HepG2 (cell line): ENCODE data around the gene CCDC154. TPM values are rescaled to one million over a fixed set of nuclear protein-coding genes. Genes with fewer than 3 reads are reported as not detected.

Experiments
- CENPX ChIP-seq: sonication (generic); formaldehyde crosslinking; IDR thresholded peaks from 2 replicates; pipeline ENCODE4 v1.9.0; 2021; ENCODE audit warnings: mild to moderate bottlenecking, missing genetic modification reagents, moderate library complexity
- DDIT3 ChIP-seq: sonication (generic); formaldehyde crosslinking; IDR thresholded peaks from 2 replicates; pipeline ENCODE4 v1.4.0; 2020; ENCODE audit warnings: mild to moderate bottlenecking, missing genetic modification reagents
- FIP1L1 ChIP-seq: fragments of 200-400 bp; formaldehyde crosslinking; IDR thresholded peaks from 2 replicates; pipeline ENCODE4 v1.6.1; 2018; ENCODE audit warnings: low read depth, mild to moderate bottlenecking, low read length, moderate library complexity, borderline replicate concordance; ENCODE audit not compliant: insufficient read depth
- FOXK1 ChIP-seq: sonication (generic); formaldehyde crosslinking; IDR thresholded peaks from 2 replicates; pipeline ENCODE4 v1.4.0; 2020; ENCODE audit warnings: low read depth, missing genetic modification reagents, borderline replicate concordance
- GRHL1 ChIP-seq: sonication (generic); formaldehyde crosslinking; conservative IDR thresholded peaks from 2 replicates; pipeline ENCODE4 v1.8.0; 2022; ENCODE audit warnings: missing genetic modification reagents
- HDAC1 ChIP-seq: sonication (generic); formaldehyde crosslinking; IDR thresholded peaks from 2 replicates; pipeline ENCODE4 v1.5.1; 2020; ENCODE audit warnings: mild to moderate bottlenecking, missing genetic modification reagents
- HMG20A ChIP-seq: IDR thresholded peaks from 2 replicates; pipeline ENCODE4 v1.6.1; 2016; ENCODE audit warnings: borderline replicate concordance
- KAT7 ChIP-seq: IDR thresholded peaks from 2 replicates; pipeline ENCODE4 v1.6.1; 2018; ENCODE audit warnings: borderline replicate concordance, missing compliant biosample characterization
- KAT8 ChIP-seq: IDR thresholded peaks from 2 replicates; pipeline ENCODE4 v1.6.1; 2016; ENCODE audit warnings: missing genetic modification reagents, missing compliant biosample characterization
- MATR3 ChIP-seq: sonication (generic); formaldehyde crosslinking; IDR thresholded peaks from 2 replicates; pipeline ENCODE4 v1.4.0; 2020; ENCODE audit warnings: missing genetic modification reagents
- MBD4 ChIP-seq: IDR thresholded peaks from 2 replicates; pipeline ENCODE4 v1.6.1; 2012; ENCODE audit warnings: low read length, inconsistent platforms, borderline replicate concordance
- POLR2AphosphoS2 ChIP-seq: IDR thresholded peaks from 2 replicates; pipeline ENCODE4 v1.6.1; 2011; ENCODE audit warnings: low read depth, low read length, improper control_type of control experiment
- SRSF9 ChIP-seq: fragments of 200-400 bp; formaldehyde crosslinking; IDR thresholded peaks from 2 replicates; pipeline ENCODE4 v1.6.1; 2018; ENCODE audit warnings: borderline replicate concordance, mild to moderate bottlenecking, low read depth, low read length; ENCODE audit not compliant: insufficient read depth, poor library complexity, severe bottlenecking
- THRA ChIP-seq: sonication (generic); formaldehyde crosslinking; IDR thresholded peaks from 2 replicates; pipeline ENCODE4 v1.4.0; 2020; ENCODE audit warnings: missing genetic modification reagents, borderline replicate concordance
- TRAFD1 ChIP-seq: sonication (generic); formaldehyde crosslinking; IDR thresholded peaks from 2 replicates; pipeline ENCODE4 v1.5.1; 2020; ENCODE audit warnings: missing genetic modification reagents, mild to moderate bottlenecking, borderline replicate concordance
- ZFX ChIP-seq: sonication (generic); formaldehyde crosslinking; IDR thresholded peaks from 2 replicates; pipeline ENCODE4 v1.4.0; 2020; ENCODE audit warnings: mild to moderate bottlenecking, low read depth, missing genetic modification reagents, moderate library complexity
- ZNF234 ChIP-seq: sonication (generic); formaldehyde crosslinking; conservative IDR thresholded peaks from 2 replicates; pipeline ENCODE4 v1.5.1; 2020; ENCODE audit warnings: mild to moderate bottlenecking, missing genetic modification reagents
- ZNF414 ChIP-seq: sonication (generic); formaldehyde crosslinking; IDR thresholded peaks from 2 replicates; pipeline ENCODE4 v1.5.0; 2020; ENCODE audit warnings: missing genetic modification reagents
- ZNF569 ChIP-seq: sonication (generic); formaldehyde crosslinking; IDR thresholded peaks from 2 replicates; pipeline ENCODE4 v1.5.0; 2020; ENCODE audit warnings: mild to moderate bottlenecking, missing genetic modification reagents, moderate library complexity, borderline replicate concordance
- ZNF577 ChIP-seq: sonication (generic); formaldehyde crosslinking; IDR thresholded peaks from 2 replicates; pipeline ENCODE4 v1.4.0; 2020; ENCODE audit warnings: mild to moderate bottlenecking, low read depth, missing genetic modification reagents, borderline replicate concordance
- ZNF878 ChIP-seq: sonication (generic); formaldehyde crosslinking; IDR thresholded peaks from 2 replicates; pipeline ENCODE4 v1.8.1; 2023; ENCODE audit warnings: mild to moderate bottlenecking, missing genetic modification reagents, moderate library complexity
- polyA plus RNA-seq, 8 experiments: library from polyadenylated mRNA; depleted of rRNA in 3 of 8; stranded (reverse) in 7 of 8; unstranded in 1 of 8; fragments of >200 nt; fragmentation: Illumina TruSeq in 4 of 8; extraction: Trizol in 4 of 8; gene quantifications; 2 replicates each; pipeline versions ENCODE4 v1.2.1 to v1.2.3, GENCODE V29; 2011 to 2016; ENCODE audit warnings: low read depth in 4 of 8, missing spikeins in 1 of 8, mixed read lengths in 1 of 8; ENCODE audit not compliant: insufficient read depth in 1 of 8
- total RNA-seq, 5 experiments: library from RNA; depleted of rRNA; stranded (reverse); fragments of >200 nt; fragmentation: Illumina TruSeq; extraction: Trizol; gene quantifications; 2 replicates each; pipeline ENCODE4 v1.2.3, GENCODE V29; 2016; ENCODE audit warnings: low read depth in 1 of 5

Gene CCDC154
- total and polyA plus RNA-seq, 2 of the 13 experiments (the other 11 are each of a cell fraction or from before 2014, with no cell fraction given): 0.92 to 1.5 TPM

- no peak for TF ChIP-seq DDIT3 (CRISPR knock-in tag)
- no peak for TF ChIP-seq POLR2AphosphoS2
- TF ChIP-seq FOXK1 (CRISPR knock-in tag): peak; percentile 99
- no peak for TF ChIP-seq MATR3 (CRISPR knock-in tag)
- TF ChIP-seq KAT7 (CRISPR knock-in tag): 0 out of 2 replicates have a peak, but pooled peaks have one; percentile 58
- peak; percentile 96 for TF ChIP-seq ZFX (CRISPR knock-in tag)
- TF ChIP-seq KAT8 (CRISPR knock-in tag): peak; percentile 98
- no peak; the same call in 1 of the 2 replicates for TF ChIP-seq HMG20A (CRISPR knock-in tag)
- peak; percentile 99 for TF ChIP-seq HDAC1 (CRISPR knock-in tag)
- TF ChIP-seq MBD4: no peak
- no peak for TF ChIP-seq CENPX
- no peak for TF ChIP-seq ZNF234 (CRISPR knock-in tag)
- no peak; the same call in 1 of the 2 replicates for TF ChIP-seq ZNF569 (CRISPR knock-in tag)
- TF ChIP-seq THRA (CRISPR knock-in tag): peak; percentile 59; the same call in 1 of the 2 replicates
- no peak for TF ChIP-seq TRAFD1 (CRISPR knock-in tag)
- no peak; the same call in 1 of the 2 replicates for TF ChIP-seq ZNF414 (CRISPR knock-in tag)
- no peak for TF ChIP-seq ZNF577
- TF ChIP-seq ZNF878: 0 out of 2 replicates have a peak, but pooled peaks have one; percentile 14
- TF ChIP-seq GRHL1 (CRISPR knock-in tag): no peak
- no peak for TF ChIP-seq SRSF9
- no peak for TF ChIP-seq FIP1L1
Measured at GRCh38 chr16:1474796-1475551, 30.6 kb upstream of the CCDC154 start, which contains the start of gene CLCN7 (continued).
